CD4-positive, alpha-beta T cell treated with Interferon gamma for 1 hour (primary cell): ENCODE data around the gene FMN2.

Experiments
- DNase-seq: peaks from one replicate; pipeline ENCODE4 v3.0.0-alpha.2; 2020

The FMN2 gene

GRCh38 chr1:240201931-240202330, 110.2 kb downstream of the FMN2 start:
- DNase-seq: no peak

DNA sequence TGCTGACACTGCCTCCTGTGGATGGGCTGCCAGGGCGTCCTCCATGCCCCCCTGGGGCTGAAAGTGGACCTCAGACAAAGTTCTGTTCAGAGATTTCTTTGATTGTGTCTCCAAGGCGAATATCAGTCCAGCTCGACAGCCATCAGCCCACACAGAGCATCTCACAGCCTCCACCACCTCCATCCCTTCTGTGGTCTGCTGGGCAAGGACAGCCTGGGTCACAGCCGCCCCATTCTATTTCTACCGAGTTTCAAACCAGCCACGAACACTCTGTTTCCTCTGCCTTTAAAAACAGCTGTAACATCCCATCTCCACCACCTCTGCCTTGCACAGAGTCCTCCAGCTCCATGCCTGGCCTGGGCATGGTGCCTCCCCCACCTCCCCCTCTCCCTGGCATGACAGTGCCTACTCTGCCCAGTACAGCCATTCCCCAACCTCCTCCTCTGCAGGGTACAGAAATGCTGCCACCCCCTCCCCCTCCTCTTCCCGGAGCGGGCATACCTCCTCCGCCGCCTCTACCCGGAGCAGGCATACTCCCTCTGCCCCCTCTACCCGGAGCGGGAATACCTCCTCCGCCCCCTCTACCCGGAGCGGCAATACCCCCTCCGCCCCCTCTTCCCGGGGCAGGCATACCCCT, 115.5 kb downstream of the FMN2 start:
- no peak for DNase-seq

- no peak for DNase-seq
Measured at GRCh38 chr1:240210026-240210425, 118.3 kb downstream of the FMN2 start.

DNA sequence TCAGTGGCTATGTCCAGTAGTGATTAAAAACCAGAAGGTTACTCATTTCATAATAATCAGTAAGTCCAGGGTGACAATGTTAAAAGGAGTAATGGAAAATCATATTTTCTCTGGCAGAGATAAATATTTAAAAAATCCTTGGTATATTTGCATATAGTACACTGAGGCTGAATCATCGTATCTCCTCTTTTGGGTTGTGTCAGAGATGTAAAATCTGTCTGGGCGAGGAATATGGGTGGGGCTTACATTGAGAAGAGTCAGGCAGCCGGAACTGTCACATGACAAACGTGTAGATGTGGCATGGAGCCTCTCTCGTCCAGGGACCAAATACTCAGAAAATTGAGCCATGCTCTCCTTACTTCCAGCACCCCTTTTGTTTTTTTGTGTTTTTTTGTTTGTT, 120.9 kb downstream of the FMN2 start:
- no peak for DNase-seq

DNA sequence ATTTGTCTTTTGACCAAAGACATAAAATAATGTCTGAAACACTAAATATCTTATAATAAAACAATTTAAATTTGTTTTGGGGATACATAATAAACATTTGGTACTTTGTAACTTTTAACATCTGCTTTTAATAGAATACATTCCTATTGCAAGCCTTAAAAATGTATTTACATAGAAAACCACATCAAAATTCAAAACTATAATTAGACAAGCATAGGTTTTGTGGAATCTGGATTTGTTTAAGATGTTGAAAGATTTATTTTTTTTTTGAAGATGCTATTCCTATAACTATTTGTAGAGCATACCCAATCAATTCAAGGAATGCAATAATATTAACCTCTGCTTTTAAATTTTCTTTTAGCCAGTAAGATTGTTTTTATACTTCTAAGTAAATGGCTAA, 125.7 kb downstream of the FMN2 start:
- no peak for DNase-seq

DNA sequence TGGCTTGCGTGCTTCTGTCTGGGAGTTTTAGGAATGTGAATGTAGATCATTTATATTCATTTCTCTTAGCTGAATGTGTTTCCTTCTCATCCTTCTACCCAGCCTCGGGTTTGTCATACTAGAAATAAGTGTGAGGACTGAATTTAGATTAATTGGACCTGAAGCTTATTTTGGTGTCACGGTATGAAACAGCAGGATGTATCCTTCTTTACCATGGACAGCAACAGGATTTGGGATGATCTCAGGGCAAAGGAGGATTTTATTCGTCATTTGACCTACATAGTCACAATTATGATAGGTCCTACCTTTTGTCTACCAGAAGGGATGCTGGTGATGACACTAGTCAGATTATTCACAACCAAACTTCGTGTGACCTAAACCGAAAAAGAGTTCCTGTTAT, 127.4 kb downstream of the FMN2 start:
- DNase-seq: no peak

GRCh38 chr1:240226102-240226501, 134.4 kb downstream of the FMN2 start:
- no peak for DNase-seq

DNA sequence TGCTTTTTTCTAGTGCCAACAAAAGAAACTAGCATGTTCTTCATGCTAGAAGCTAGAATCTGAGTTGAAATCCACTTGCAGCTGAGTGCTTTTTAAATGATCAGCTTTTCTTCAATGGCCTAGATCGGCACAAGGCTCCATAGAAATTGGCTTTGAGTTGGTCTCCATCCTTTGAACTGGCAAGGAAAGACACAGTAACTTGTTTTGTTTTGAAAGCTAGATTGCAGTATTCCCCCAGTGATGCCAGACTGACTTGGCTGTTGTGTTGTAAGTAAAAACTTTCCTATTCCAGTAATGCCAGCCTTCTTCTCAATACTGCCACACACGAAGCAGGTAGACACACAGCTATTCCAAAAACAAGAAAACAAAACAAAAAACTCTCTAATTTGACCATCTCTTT, 139.1 kb downstream of the FMN2 start:
- DNase-seq: no peak

GRCh38 chr1:240232530-240232929, 140.8 kb downstream of the FMN2 start:
- no peak for DNase-seq

DNA sequence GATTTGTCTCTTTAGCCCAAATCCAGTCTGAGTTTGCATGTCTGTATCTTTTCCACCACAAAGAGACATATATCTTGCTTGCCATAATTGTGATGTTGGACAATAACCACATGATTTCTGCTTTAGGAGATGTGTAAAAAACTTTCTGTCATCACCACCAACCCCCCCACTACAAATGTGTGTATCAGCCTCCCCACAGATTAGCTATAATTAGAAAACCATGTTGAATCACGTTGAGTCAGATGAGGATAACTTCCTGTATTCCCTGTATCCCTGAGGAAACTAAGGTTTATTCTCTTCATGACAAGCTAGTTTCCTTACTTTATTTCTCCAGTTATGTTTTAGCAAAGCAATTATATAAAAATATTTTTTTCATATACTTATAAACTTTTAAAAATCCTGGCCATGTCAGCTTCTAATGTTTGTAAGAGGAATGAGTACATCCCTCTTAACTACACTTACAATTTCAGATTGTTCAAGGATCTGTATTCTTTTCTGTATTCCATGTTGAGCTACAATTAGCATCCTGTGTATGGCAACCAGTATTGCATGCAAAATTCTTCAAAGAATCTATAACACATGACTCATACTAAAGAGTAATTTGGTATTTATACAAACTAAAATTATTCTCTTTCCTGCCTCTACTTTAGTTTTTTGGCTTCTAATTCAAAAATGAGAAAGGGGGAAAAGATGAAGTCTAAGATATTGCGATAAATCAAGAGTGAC, 143.0 kb downstream of the FMN2 start:
- DNase-seq: no peak

GRCh38 chr1:240235521-240236288, 144.0 kb downstream of the FMN2 start:
- DNase-seq: no peak

DNA sequence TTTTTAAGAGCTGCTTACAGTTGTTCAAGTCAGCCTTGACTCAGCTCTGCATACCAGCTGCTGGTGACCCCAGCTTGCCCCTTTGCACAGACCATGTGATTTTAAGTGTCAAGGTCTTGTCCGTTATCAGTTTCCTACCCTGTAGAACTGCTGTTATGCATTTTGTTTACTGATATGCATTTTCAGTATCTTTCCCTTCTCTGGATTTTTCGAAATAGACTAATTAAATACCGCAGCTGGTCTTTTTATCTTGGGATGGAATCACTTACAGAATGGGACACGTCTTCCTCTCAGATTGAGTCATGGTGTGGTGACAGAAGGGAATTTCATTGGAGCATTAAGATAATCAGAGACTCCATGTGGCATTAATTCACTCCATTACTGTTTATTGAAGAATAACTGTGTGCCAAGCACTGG, 145.6 kb downstream of the FMN2 start:
- DNase-seq: no peak

DNA sequence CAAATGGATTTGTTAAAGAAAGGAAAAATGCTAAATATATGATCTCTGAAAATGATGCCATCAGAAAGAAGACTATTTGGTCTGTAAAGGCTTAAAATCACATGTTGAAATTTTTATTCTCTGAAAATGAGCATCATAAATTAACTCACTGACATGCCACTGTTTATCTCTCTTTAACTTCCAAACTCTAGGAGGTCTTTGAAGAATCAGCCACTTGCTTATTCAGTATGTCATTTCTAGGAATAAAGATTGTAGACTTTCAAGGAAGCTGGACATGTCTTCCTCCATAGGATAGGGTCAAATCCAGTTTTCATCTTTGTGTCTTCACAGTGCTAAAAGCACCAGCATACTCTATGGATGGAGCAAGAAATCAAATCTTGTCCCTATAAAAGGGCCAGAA, 147.6 kb downstream of the FMN2 start:
- DNase-seq: no peak

- no peak for DNase-seq
Measured at GRCh38 chr1:240241278-240241677, 149.6 kb downstream of the FMN2 start.

DNA sequence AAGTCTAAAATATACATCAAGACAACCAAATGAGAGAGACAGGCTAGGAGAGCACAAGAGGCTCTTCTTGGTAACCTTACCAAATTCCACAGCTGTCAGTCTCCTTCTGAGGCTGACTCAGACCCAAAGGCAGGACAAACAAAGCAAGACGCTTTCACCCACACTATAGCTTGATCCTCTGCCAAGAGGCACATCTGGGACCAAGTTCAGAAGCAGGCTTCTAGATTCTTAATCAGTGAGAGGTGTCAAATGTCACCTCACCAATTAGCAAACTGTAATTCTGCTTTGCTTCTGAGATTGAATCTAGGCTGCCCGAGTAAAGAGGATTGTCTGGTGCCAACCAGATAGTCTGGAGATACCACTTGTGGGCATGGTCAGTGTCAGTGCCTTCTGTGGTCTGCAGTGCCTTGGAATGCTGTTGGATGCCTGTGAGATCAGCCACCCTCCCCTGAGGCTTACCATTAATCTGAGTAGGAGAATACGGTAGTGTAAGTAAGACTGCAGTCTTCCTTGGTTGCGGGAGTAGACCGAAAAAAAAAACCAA, 151.0 kb downstream of the FMN2 start:
- DNase-seq: no peak

- DNase-seq: no peak
Measured at GRCh38 chr1:240244968-240245628, 153.4 kb downstream of the FMN2 start.

- DNase-seq: no peak
Measured at GRCh38 chr1:240245629-240246020, 153.9 kb downstream of the FMN2 start.

GRCh38 chr1:240247899-240248298, 156.2 kb downstream of the FMN2 start:
- no peak for DNase-seq

GRCh38 chr1:240254006-240254405, 162.3 kb downstream of the FMN2 start:
- no peak for DNase-seq

- DNase-seq: no peak
Measured at GRCh38 chr1:240254778-240255291, 163.2 kb downstream of the FMN2 start.

DNA sequence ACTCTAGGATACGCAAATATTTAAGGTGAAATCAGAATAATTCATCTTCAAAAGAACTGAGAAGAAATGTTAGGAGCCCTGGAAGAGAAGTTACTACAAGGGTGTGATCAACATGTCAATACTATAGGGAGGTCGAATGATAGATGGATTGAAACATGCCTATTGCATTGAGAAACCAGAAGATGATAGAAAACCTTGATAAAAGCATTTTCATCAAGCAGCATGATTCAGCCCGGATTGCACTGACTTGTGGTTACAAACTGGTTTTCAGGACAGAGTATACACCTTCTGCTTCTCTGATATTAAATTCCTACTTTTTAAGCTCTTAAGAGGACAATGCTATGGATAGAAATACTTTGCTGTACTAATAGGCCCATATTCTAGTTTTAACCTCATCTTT, 164.2 kb downstream of the FMN2 start:
- DNase-seq: no peak

DNA sequence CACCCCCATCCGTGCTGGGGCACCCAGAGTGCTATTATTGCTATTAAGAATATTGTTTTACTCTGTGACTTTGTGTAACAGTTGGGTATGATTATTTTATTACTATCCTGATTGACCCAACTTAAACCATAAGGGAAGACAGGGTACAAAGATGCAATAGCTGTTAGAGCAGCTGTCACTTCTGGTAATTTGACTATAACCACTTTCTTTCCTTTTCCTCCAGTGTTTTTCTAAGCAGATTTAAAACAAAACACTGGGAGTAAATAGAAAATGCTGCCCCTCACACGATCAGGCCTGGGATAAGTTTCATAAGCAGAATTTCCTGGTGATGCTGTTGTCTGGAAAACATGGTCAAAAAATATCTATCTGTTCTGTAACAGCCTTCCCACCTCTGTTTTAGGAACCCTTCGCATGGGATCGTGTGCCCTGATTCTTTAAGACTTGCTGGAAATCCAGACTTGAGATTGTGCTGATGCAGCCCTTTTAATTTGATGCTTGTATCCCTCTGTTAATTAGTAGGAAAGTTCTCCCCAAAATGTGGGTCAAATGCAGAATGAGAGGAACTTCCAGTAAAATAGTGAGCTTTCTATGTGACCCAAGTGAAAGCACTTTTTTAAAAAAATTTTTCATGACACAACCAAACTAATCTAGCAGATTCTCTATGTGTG, 165.3 kb downstream of the FMN2 start:
- DNase-seq: no peak
